IPS DF 6.9 (cell line): ENCODE measurements around the gene LCE3D.

Experiments used
- DNase-seq: peaks from one replicate; pipeline ENCODE4 v3.0.0-alpha.2; 2013; ENCODE audit warnings: low read depth, low spot score
- H3K27ac ChIP-seq: one replicate; pipeline ENCODE4 v1.5.1; 2013; ENCODE audit warnings: low read length, control low read depth
- H3K27me3 ChIP-seq: 2 replicates; pipeline ENCODE4 v1.6.1; 2013; ENCODE audit warnings: mild to moderate bottlenecking, low read length; ENCODE audit not compliant: control insufficient read depth, insufficient read depth
- H3K36me3 ChIP-seq: 2 replicates; pipeline ENCODE4 v1.6.1; 2013; ENCODE audit warnings: low read length; ENCODE audit not compliant: control insufficient read depth, insufficient read depth
- H3K4me1 ChIP-seq: 2 replicates; pipeline ENCODE4 v1.6.1; 2013; ENCODE audit warnings: low read length; ENCODE audit not compliant: control insufficient read depth, insufficient read depth
- H3K4me3 ChIP-seq: 2 replicates; pipeline ENCODE4 v1.5.1; 2013; ENCODE audit warnings: mild to moderate bottlenecking, low read length
- H3K9me3 ChIP-seq: 2 replicates; pipeline ENCODE4 v1.6.1; 2013; ENCODE audit warnings: low read length, inconsistent platforms; ENCODE audit not compliant: control insufficient read depth, insufficient read depth
- WGBS: extraction: QIAGEN DNeasy Blood & Tissue Kit; methylation state at CpG from one replicate; pipeline ENCODE4 v1.1.7; 2013; ENCODE audit warnings: mixed read lengths, missing lambda C conversion rate; ENCODE audit not compliant: insufficient read length, insufficient coverage; 5-methylcytosine and 5-hydroxymethylcytosine counted together

The LCE3D gene

DNA sequence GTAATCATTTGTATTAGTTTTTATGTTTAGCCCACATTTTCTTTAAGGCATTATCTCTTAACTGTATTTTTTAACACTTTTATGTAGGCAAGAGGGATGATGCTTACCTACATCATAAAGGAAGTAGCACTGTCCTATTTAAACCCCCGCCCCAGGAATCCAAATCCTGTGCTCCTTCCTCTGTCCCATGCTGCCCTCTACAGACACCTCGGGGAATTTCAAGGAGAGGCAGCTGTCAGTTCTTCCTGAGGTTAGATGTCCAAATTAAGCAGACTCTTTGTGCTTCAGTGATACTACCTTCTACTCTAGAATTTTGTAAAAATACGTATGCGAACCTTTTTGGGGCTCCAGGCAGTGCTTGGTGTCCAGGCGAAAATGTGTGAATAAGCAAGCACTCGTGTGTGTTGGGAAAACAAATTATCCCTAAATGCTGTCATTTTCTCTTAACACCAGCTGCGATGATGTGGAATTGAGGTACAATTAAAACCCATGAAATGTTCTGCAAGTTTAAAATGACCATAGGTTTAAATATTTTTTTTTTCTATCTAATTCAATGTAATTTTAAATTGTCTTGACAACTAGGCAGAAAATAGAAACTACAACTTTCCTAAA lies 46.9 kb downstream of the LCE3D start:
- DNase-seq: no peak
- Histone ChIP-seq H3K27ac (no peak overlapping the region), H3K27me3 (no peaks in the 10 kb centered on the region), H3K4me1 (no peaks in the 10 kb centered on the region), H3K4me3 (no peak overlapping the region), H3K9me3 (peaks cover 10% of the 10 kb centered on the region), H3K36me3 (no peaks in the 10 kb centered on the region)
- WGBS: no CpG with 5 or more reads among the region's 7 CpGs
